Adrenal gland (tissue), 5 donors: Measurements from ENCODE around the gene SLC6A4.

ENCODE experiments used
- CTCF ChIP-seq, 6 experiments: fragments of 450-650 bp in 4 of 6; fragments of 200-600 bp in 2 of 6; sonication (generic) in 1 of 6; IDR thresholded peaks; 1 replicate in 5 of 6; 2 replicates in 1 of 6; pipeline versions ENCODE4 v1.5.1 to v1.8.0; 2016 to 2021; ENCODE audit warnings: antibody characterized with exemption in 6 of 6, mild to moderate bottlenecking in 2 of 6, moderate library complexity in 1 of 6
- POLR2A ChIP-seq, 2 donors: fragments of 450-650 bp; IDR thresholded peaks; one replicate each; pipeline ENCODE4 v1.6.1; 2017; ENCODE audit warnings: antibody characterized with exemption in 2 of 2, mild to moderate bottlenecking in 2 of 2, moderate library complexity in 1 of 2
- donor health status: DM: no; HTN: no; CAD: no.

DNA sequence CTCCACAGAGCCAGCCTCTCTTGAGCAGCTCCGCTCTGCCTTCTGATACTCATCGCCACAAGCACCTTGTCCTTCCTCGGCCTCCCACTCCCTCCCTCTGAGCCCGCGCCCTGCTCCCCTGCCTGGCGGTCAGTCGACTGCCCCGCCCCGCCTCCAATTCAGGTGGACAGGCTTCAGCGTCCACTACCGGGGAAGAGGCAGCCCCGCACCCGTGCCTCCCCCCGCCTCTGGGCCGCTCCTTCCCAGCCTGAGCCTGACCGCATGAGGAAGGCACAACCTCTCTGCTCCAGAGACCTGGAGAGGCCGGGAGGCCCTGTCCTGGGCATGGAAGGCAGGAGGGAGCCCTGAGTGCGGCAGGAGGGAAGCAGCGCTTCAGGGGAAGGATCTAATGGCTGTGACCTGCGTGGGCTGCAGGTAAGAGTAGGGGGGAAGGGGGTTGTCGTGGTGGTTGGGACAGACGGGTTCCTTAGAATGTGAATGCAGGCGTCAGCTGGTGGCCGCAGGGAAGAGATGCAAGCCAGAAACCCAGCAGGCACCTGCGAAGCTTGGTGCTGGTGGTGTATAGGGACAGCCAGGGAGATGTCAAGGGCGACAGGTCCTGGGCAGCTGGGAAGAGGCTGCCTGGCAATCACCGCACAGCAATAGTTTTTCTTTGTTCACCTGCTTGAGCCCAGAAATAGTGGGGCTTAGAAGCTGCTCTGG, 3.0 kb upstream of the SLC6A4 start:
- TF ChIP-seq CTCF (IDR thresholded peaks at IDR 0.05) (no peak), POLR2A (IDR thresholded peaks at IDR 0.05) (no peak)
